Measurements from ENCODE around the gene PPP4C.

The PPP4C gene

GRCh38 chr16:30084096-30084815 is 8.5 kb downstream of the PPP4C start:
- H3K4me3 ChIP-seq (ENCODE audit: insufficient read length, low read depth) = no peak overlapping the region
- no peaks in the 10 kb centered on the region for H3K9me3 ChIP-seq (ENCODE audit: insufficient read depth, low read length)
- peaks cover 10% of the 10 kb centered on the region for H3K4me1 ChIP-seq (ENCODE audit: insufficient read depth, insufficient read length)
- no peak for DNase-seq (ENCODE audit: low read depth, low spot score)
- no peaks in the 10 kb centered on the region for H3K27me3 ChIP-seq (ENCODE audit: insufficient read depth, insufficient read length)
- H3K36me3 ChIP-seq (ENCODE audit: insufficient read depth, insufficient read length, low read length) = peaks cover 78% of the 10 kb centered on the region
- TF ChIP-seq SUZ12 (IDR thresholded peaks at IDR 0.05; ENCODE audit: extremely low read depth, insufficient read depth, insufficient read length) (no peak), YY1 (IDR thresholded peaks at IDR 0.05; ENCODE audit: insufficient read depth, insufficient read length) (no peak), ZNF274 (IDR thresholded peaks at IDR 0.05; ENCODE audit: low read depth, low read length) (no peak)
- no peak overlapping the region for H3K9ac ChIP-seq (ENCODE audit: insufficient read length, low read depth)

- Histone ChIP-seq H3K36me3 (ENCODE audit: insufficient read depth, insufficient read length, low read length) (peaks cover 72% of the 10 kb centered on the region), H3K27me3 (ENCODE audit: insufficient read depth, insufficient read length) (no peaks in the 10 kb centered on the region), H3K4me3 (ENCODE audit: insufficient read length, low read depth) (no peak overlapping the region), H3K9me3 (ENCODE audit: insufficient read depth, low read length) (no peaks in the 10 kb centered on the region), H3K4me1 (ENCODE audit: insufficient read depth, insufficient read length) (peaks cover 10% of the 10 kb centered on the region), H3K9ac (ENCODE audit: insufficient read length, low read depth) (no peak overlapping the region)
- TF ChIP-seq YY1 (IDR thresholded peaks at IDR 0.05; ENCODE audit: insufficient read depth, insufficient read length) (no peak), SUZ12 (IDR thresholded peaks at IDR 0.05; ENCODE audit: extremely low read depth, insufficient read depth, insufficient read length) (no peak), ZNF274 (IDR thresholded peaks at IDR 0.05; ENCODE audit: low read depth, low read length) (no peak)
- DNase-seq (ENCODE audit: low read depth, low spot score) = no peak
Measured at GRCh38 chr16:30084816-30085159, 9.0 kb downstream of the PPP4C start.

GRCh38 chr16:30085247-30085646 is 9.5 kb downstream of the PPP4C start:
- DNase-seq (ENCODE audit: low read depth, low spot score) = no peak
- H3K9ac ChIP-seq (ENCODE audit: insufficient read length, low read depth) = peak overlapping the region; percentile 50
- peaks cover 68% of the 10 kb centered on the region for H3K36me3 ChIP-seq (ENCODE audit: insufficient read depth, insufficient read length, low read length)
- H3K4me1 ChIP-seq (ENCODE audit: insufficient read depth, insufficient read length) = peaks cover 11% of the 10 kb centered on the region
- no peaks in the 10 kb centered on the region for H3K27me3 ChIP-seq (ENCODE audit: insufficient read depth, insufficient read length)
- H3K4me3 ChIP-seq (ENCODE audit: insufficient read length, low read depth) = no peak overlapping the region
- TF ChIP-seq ZNF274 (IDR thresholded peaks at IDR 0.05; ENCODE audit: low read depth, low read length) (no peak), SUZ12 (IDR thresholded peaks at IDR 0.05; ENCODE audit: extremely low read depth, insufficient read depth, insufficient read length) (no peak), YY1 (IDR thresholded peaks at IDR 0.05; ENCODE audit: insufficient read depth, insufficient read length) (no peak)
- H3K9me3 ChIP-seq (ENCODE audit: insufficient read depth, low read length) = no peaks in the 10 kb centered on the region

GRCh38 chr16:30085820-30086219 is 10.0 kb downstream of the PPP4C start:
- H3K4me1 ChIP-seq (ENCODE audit: insufficient read depth, insufficient read length) = peaks cover 16% of the 10 kb centered on the region
- H3K9ac ChIP-seq (ENCODE audit: insufficient read length, low read depth) = peak overlapping the region; percentile 50
- no peak overlapping the region for H3K4me3 ChIP-seq (ENCODE audit: insufficient read length, low read depth)
- H3K27me3 ChIP-seq (ENCODE audit: insufficient read depth, insufficient read length) = no peaks in the 10 kb centered on the region
- no peak for TF ChIP-seq YY1 (IDR thresholded peaks at IDR 0.05; ENCODE audit: insufficient read depth, insufficient read length)
- no peak for TF ChIP-seq ZNF274 (IDR thresholded peaks at IDR 0.05; ENCODE audit: low read depth, low read length)
- TF ChIP-seq SUZ12 (IDR thresholded peaks at IDR 0.05; ENCODE audit: extremely low read depth, insufficient read depth, insufficient read length) = no peak
- DNase-seq (ENCODE audit: low read depth, low spot score) = no peak
- no peaks in the 10 kb centered on the region for H3K9me3 ChIP-seq (ENCODE audit: insufficient read depth, low read length)
- peaks cover 63% of the 10 kb centered on the region for H3K36me3 ChIP-seq (ENCODE audit: insufficient read depth, insufficient read length, low read length)

- peaks cover 57% of the 10 kb centered on the region for H3K36me3 ChIP-seq (ENCODE audit: insufficient read depth, insufficient read length, low read length)
- no peak overlapping the region for H3K9ac ChIP-seq (ENCODE audit: insufficient read length, low read depth)
Measured at GRCh38 chr16:30086291-30087140, 10.7 kb downstream of the PPP4C start.

GRCh38 chr16:30087181-30087898 is 11.5 kb downstream of the PPP4C start:
- Histone ChIP-seq H3K4me1 (ENCODE audit: insufficient read depth, insufficient read length) (peaks cover 22% of the 10 kb centered on the region), H3K9ac (ENCODE audit: insufficient read length, low read depth) (no peak overlapping the region), H3K27me3 (ENCODE audit: insufficient read depth, insufficient read length) (no peaks in the 10 kb centered on the region), H3K9me3 (ENCODE audit: insufficient read depth, low read length) (no peaks in the 10 kb centered on the region), H3K4me3 (ENCODE audit: insufficient read length, low read depth) (no peak overlapping the region), H3K36me3 (ENCODE audit: insufficient read depth, insufficient read length, low read length) (peaks cover 51% of the 10 kb centered on the region)
- TF ChIP-seq YY1 (IDR thresholded peaks at IDR 0.05; ENCODE audit: insufficient read depth, insufficient read length) = no peak
- TF ChIP-seq SUZ12 (IDR thresholded peaks at IDR 0.05; ENCODE audit: extremely low read depth, insufficient read depth, insufficient read length) = no peak
- TF ChIP-seq ZNF274 (IDR thresholded peaks at IDR 0.05; ENCODE audit: low read depth, low read length) = no peak
- DNase-seq (ENCODE audit: low read depth, low spot score) = no peak

More at GRCh38 chr16:30086291-30087140, 10.7 kb downstream of the PPP4C start:
- Histone ChIP-seq H3K27me3 (ENCODE audit: insufficient read depth, insufficient read length) (no peaks in the 10 kb centered on the region), H3K9me3 (ENCODE audit: insufficient read depth, low read length) (no peaks in the 10 kb centered on the region), H3K4me3 (ENCODE audit: insufficient read length, low read depth) (no peak overlapping the region), H3K4me1 (ENCODE audit: insufficient read depth, insufficient read length) (peaks cover 19% of the 10 kb centered on the region)
- TF ChIP-seq YY1 (IDR thresholded peaks at IDR 0.05; ENCODE audit: insufficient read depth, insufficient read length) (no peak), SUZ12 (IDR thresholded peaks at IDR 0.05; ENCODE audit: extremely low read depth, insufficient read depth, insufficient read length) (no peak), ZNF274 (IDR thresholded peaks at IDR 0.05; ENCODE audit: low read depth, low read length) (no peak)
- DNase-seq (ENCODE audit: low read depth, low spot score) = no peak
